Measurements from ENCODE around the gene ROR2. TPM values are rescaled to one million over a fixed set of nuclear protein-coding genes. Genes with fewer than 3 reads are reported as not detected.

The ROR2 gene
- total RNA-seq, 8 experiments from 2014 or later = 0.32 to 26.3 (median 7.4) TPM

DNA sequence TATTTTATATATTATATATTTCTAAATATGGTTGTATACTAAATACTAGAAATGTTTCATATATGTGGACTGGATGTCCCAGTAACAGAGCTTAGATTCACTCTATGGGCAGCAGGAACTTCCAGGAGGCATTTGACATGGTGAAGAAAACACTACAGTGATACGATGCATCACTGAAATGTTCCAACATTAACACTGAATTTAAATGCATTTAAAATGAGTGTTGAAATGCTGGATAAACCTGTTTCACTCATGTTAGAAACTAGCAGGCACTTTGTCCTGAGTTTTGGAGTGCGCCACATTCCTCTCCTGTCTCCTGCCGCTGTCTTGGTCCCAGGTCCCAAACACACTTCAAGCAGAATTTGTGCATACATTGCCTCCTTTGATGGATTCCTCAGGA lies 288.6 kb downstream of the ROR2 start:
- no peak overlapping the region for H3K27ac ChIP-seq
- 50 to 100% (median 87%) methylated on average over 1 to 3 of the region's 3 CpGs; no CpG with 5 or more reads in 1 of the 10 experiments for WGBS, 10 experiments
- no peak overlapping the region for H3K4me3 ChIP-seq
- no peaks in the 10 kb centered on the region for H3K4me1 ChIP-seq (replicated peaks in 1 of 2)
- ATAC-seq (replicated peaks in 6 of 8) = no peak
- in situ Hi-C loops (cut with MboI; ENCODE audit: low pct_unique_long_range_greater_than_20kb in 2 of 9, low sequenced_read_pairs in 9 of 9, unreplicated experiment in 9 of 9) = no loop called here

DNA sequence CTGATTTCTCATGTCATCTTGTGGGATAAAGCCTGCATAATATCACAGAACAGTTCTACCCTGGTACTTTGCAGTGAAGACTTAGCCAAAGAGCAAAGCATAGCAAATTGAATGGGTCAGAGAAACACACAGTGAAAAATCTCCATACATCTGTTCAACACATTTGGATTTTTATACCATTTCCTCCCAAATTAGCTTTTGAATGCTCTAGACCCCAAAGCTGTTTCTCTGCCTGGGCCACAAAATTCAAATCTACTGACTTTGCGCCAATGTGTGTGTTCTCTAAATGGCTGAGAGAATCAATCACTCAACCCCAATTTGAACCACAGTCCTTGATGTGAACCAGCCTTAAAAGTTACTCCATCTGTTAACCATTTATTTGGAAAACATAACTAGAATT lies 289.5 kb downstream of the ROR2 start:
- Histone ChIP-seq H3K4me1 (replicated peaks in 1 of 2) (no peaks in the 10 kb centered on the region), H3K27ac (no peak overlapping the region), H3K4me3 (no peak overlapping the region)
- 0 to 100% (median 100%) methylated on average over 1 of the region's 1 CpG; no CpG with 5 or more reads in 1 of the 10 experiments for WGBS, 10 experiments
- in situ Hi-C loops (cut with MboI; ENCODE audit: low pct_unique_long_range_greater_than_20kb in 2 of 9, low sequenced_read_pairs in 9 of 9, unreplicated experiment in 9 of 9) = no loop called here
- ATAC-seq (replicated peaks in 6 of 8) = peak in 1 of 8 experiments; percentile 22

DNA sequence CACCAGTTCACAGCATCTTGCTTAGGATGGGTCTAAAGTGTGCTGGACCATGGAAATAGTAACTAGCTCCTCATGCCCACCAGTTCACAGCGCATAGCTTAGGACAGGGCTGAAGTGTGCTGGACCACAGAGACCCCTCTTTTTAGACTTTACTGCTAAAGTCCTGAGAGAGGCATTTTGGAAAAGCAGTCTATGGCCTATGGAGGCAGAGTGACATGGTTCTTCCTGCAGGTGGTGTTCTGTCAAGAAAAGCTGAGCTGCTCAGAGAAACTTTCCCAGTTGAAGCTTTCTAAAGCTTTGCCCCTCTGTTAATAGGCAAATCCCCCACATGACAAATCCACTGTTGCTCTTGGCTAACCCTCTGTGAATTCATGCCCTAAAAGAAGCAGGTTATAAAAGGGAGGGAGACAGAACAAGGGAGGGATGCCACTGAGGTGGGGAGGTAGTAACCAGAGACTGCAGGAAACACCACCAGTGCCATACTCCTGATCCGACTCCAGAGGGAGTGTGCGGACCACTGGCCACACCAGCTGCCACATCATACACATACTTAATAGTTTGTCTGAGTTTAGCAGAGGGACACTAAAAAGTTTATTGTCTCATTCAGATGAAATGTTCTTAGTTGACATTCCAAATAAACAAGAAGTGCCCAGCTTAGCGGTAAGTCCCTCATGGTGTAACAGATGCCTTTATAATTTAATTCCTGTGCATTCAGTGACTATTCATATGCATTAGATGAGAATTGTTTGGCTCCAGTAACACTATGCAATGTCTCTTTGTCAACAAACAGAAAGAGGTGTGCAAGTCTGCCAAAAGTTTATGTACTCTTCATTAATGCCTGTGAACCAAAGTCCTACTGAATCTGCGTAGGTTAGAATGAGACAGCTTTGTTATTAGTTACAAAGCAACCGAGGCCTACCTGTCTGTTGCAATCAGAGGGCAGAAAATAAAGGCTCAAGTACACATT lies 290.2 kb downstream of the ROR2 start:
- Histone ChIP-seq H3K4me1 (replicated peaks in 1 of 2) (no peaks in the 10 kb centered on the region), H3K4me3 (no peak overlapping the region), H3K27ac (no peak overlapping the region)
- in situ Hi-C loops (cut with MboI; ENCODE audit: low pct_unique_long_range_greater_than_20kb in 2 of 9, low sequenced_read_pairs in 9 of 9, unreplicated experiment in 9 of 9) = no loop called here
- WGBS, 10 experiments = 20 to 92% (median 51%) methylated on average over 1 to 6 of the region's 6 CpGs; no CpG with 5 or more reads in 2 of the 10 experiments
- ATAC-seq (replicated peaks in 6 of 8) = peak; percentile 65 to 98 (median 74)

DNA sequence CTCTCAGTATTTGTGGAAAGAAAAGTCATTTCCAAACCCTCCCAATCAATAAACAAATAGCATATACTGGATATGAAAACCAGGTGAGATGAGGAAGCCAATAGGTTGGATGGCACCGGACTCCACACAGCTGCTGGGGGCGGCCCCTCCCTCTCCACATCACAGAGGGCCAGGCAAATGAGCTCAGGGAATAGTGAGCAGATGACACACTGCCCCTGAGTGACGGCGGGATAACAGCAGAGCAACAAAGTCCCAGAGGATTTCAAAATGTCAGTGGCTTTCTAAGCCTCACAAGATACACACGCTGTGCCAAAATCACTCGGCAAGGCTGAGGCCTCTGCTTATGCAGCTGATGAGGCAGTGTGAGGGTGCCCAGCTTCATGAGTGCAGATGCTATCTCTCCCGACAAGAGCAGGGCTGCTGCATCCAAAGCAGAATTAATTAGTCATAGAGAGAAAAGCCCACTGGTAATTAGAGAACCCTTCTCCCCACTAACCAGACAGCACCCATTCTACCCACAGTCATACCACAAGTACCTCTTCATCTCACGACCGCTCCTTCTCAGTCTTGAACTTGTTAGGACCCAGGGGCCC lies 291.4 kb downstream of the ROR2 start:
- WGBS, 10 experiments = 37 to 100% (median 74%) methylated on average over 1 to 9 of the region's 9 CpGs; no CpG with 5 or more reads in 1 of the 10 experiments
- in situ Hi-C loops (cut with MboI; ENCODE audit: low pct_unique_long_range_greater_than_20kb in 2 of 9, low sequenced_read_pairs in 9 of 9, unreplicated experiment in 9 of 9) = no loop called here
- peak in 5 of 8 experiments; percentile 36 to 89 (median 77) for ATAC-seq (replicated peaks in 6 of 8)
- H3K27ac ChIP-seq = no peak overlapping the region
- no peaks in the 10 kb centered on the region for H3K4me1 ChIP-seq (replicated peaks in 1 of 2)
- H3K4me3 ChIP-seq = no peak overlapping the region

DNA sequence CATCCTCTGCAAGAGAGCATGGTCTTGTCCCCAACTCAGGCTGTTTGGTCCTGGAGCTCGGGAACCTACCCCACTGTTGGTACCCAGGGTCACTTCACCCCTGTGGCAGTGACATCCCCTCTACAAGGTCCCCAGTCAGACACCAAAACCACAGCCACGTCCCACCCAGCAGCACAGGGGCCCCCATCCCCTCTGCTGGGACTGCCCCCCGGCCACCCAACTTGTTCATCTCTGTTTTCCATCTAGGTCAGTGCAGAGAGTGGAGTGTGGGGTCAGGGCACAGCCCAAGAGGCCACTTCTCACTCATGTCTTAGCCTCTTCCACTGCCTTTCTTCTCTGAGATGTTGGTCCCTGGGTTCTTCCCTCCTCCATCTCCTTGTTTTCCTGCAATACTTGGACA lies 292.5 kb downstream of the ROR2 start:
- Histone ChIP-seq H3K4me3 (no peak overlapping the region), H3K4me1 (replicated peaks in 1 of 2) (no peaks in the 10 kb centered on the region), H3K27ac (no peak overlapping the region)
- no peak for ATAC-seq (replicated peaks in 6 of 8)
- WGBS, 10 experiments = 0 to 60% (median 49%) methylated on average over 1 of the region's 3 CpGs; no CpG with 5 or more reads in 6 of the 10 experiments
- in situ Hi-C loops (cut with MboI; ENCODE audit: low pct_unique_long_range_greater_than_20kb in 2 of 9, low sequenced_read_pairs in 9 of 9, unreplicated experiment in 9 of 9) = no loop called here

DNA sequence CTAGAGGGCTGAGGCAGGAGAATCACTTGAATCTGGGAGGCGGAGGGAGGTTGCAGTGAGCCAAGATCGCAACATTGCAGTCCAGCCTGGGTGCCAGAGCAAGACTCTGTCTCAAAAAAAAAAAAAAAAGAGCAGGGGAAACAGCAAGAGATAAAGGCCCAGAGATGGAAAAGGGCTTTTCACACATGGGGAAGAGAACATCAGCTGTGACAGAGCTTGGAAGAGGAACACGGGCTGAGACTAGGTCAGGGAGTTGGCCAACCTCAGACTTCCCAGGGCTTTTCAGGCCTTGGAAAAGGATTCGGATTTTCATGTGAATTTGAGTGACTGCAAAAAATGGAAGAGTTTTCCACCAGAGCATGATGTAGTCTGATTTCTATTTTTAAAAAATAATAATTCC lies 294.4 kb downstream of the ROR2 start:
- H3K4me3 ChIP-seq = no peak overlapping the region
- no peak for ATAC-seq (replicated peaks in 6 of 8)
- WGBS, 10 experiments = 28 to 100% (median 83%) methylated on average over 1 to 3 of the region's 4 CpGs; no CpG with 5 or more reads in 3 of the 10 experiments
- no peak overlapping the region for H3K27ac ChIP-seq
- no peaks in the 10 kb centered on the region for H3K4me1 ChIP-seq (replicated peaks in 1 of 2)
- in situ Hi-C loops (cut with MboI; ENCODE audit: low pct_unique_long_range_greater_than_20kb in 2 of 9, low sequenced_read_pairs in 9 of 9, unreplicated experiment in 9 of 9) = no loop called here

DNA sequence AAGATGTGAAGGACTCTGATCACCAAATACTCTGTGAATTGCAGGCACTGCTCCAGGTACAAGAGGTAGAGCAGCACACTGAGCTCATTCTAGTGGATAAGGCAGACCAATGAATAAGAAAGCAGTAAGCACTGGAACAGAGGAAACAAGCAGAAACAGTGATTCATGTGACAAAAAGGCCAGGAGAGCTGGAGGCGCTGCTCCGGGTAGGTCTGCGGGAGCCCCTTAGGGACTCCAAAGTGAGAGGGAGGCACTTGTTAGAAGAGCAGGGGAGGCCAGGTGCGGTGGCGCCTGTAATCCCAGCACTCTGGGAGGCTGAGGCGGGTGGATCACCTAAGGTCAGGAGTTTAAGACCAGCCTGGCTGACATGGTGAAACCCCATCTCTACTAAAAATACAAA lies 294.8 kb downstream of the ROR2 start:
- Histone ChIP-seq H3K4me3 (no peak overlapping the region), H3K27ac (no peak overlapping the region), H3K4me1 (replicated peaks in 1 of 2) (no peaks in the 10 kb centered on the region)
- 69 to 100% (median 88%) methylated on average over 1 to 5 of the region's 6 CpGs; no CpG with 5 or more reads in 4 of the 10 experiments for WGBS, 10 experiments
- ATAC-seq (replicated peaks in 6 of 8) = no peak
- in situ Hi-C loops (cut with MboI; ENCODE audit: low pct_unique_long_range_greater_than_20kb in 2 of 9, low sequenced_read_pairs in 9 of 9, unreplicated experiment in 9 of 9) = no loop called here

DNA sequence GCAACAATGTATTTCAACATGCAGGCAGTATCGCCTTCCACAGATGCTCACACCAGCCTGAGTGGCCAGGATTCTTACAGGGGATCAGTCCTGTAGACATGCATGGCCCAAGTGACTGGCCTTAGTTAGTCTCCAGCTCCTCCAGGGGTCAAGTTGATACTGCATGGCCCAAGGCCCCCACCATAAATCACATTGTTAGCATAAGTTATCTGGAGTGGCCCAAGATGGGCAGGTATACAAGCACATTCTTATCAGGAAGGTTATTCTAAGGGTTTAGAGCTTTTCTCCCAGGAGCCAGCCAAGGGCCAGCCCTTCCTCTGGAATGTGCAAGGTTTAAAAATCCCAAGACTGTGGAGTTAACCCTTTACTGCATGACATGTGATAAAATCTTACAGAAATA lies 295.5 kb downstream of the ROR2 start:
- in situ Hi-C loops (cut with MboI; ENCODE audit: low pct_unique_long_range_greater_than_20kb in 2 of 9, low sequenced_read_pairs in 9 of 9, unreplicated experiment in 9 of 9) = no loop called here
- 100% methylated on average over 1 of the region's 1 CpG; no CpG with 5 or more reads in 8 of the 10 experiments for WGBS, 10 experiments
- Histone ChIP-seq H3K4me1 (replicated peaks in 1 of 2) (no peaks in the 10 kb centered on the region), H3K27ac (no peak overlapping the region), H3K4me3 (no peak overlapping the region)
- no peak for ATAC-seq (replicated peaks in 6 of 8)

DNA sequence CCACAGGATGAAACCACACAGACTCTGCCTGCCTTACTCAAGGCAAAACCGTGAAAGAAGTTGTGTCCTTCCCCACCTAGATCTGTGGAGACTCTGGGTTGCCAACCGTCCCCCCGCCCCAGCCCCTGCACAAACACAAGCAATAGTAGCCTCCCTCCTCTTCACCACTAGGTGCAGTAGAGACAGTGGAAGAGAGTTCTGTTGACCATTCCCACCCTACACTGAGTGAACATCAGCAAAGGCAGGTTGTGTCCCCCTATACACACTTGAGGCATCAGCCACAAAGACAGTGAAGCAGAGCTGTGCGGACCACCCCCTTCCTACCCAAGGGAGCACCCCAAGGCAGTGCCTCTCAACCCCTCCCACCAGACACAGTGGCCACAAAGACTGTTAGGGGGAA lies 302.7 kb downstream of the ROR2 start:
- no peak overlapping the region for H3K27ac ChIP-seq
- no peak for ATAC-seq (replicated peaks in 6 of 8)
- in situ Hi-C loops (cut with MboI; ENCODE audit: low pct_unique_long_range_greater_than_20kb in 2 of 9, low sequenced_read_pairs in 9 of 9, unreplicated experiment in 9 of 9) = no loop called here
- H3K4me1 ChIP-seq (replicated peaks in 1 of 2) = no peaks in the 10 kb centered on the region
- WGBS, 10 experiments = 20 to 80% (median 20%) methylated on average over 1 of the region's 4 CpGs; no CpG with 5 or more reads in 7 of the 10 experiments
- no peak overlapping the region for H3K4me3 ChIP-seq

DNA sequence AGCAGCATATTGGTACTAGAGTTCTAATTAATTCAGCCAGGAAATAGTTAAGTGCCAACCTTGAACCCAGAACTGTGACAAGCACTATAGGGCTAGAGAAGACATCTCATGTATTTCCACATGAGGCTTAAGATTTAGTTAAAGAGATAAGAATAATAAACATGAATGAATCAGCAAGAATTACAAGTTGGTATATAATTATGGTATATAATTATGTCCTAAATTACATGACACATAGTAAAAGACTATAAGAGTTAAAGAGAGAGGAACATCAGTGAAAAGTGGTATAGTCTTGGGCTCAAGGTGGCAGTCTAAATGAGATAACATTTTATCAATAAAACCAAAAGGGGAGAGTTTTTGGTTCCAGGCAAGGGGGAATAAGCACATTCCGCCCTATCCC lies 303.3 kb downstream of the ROR2 start:
- in situ Hi-C loops (cut with MboI; ENCODE audit: low pct_unique_long_range_greater_than_20kb in 2 of 9, low sequenced_read_pairs in 9 of 9, unreplicated experiment in 9 of 9) = no loop called here
- Histone ChIP-seq H3K4me1 (replicated peaks in 1 of 2) (no peaks in the 10 kb centered on the region), H3K27ac (no peak overlapping the region), H3K4me3 (no peak overlapping the region)
- no peak for ATAC-seq (replicated peaks in 6 of 8)
- WGBS, 10 experiments = 0 to 100% (median 86%) methylated on average over 1 of the region's 1 CpG; no CpG with 5 or more reads in 1 of the 10 experiments

DNA sequence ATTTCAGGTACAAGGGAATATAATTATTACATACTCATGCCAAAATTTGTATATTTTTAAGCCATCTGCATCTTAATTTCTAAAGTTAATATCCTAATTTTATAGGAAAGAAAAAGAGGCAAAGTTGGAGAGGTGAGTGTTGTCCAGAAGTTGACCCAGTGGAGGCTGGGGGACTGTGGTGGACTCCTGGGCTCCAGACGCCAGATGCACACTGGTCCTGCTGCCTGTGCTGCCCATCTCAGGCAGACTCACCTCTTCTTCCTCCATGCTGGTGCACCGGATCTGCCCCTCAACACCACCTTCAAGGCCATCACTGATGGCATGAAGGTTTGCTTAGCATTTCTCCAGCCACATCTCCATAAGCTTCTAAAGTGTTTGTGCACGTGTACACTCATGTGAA lies 305.6 kb downstream of the ROR2 start:
- WGBS, 10 experiments = 57 to 83% (median 74%) methylated on average over 1 to 3 of the region's 3 CpGs; no CpG with 5 or more reads in 6 of the 10 experiments
- in situ Hi-C loops (cut with MboI; ENCODE audit: low pct_unique_long_range_greater_than_20kb in 2 of 9, low sequenced_read_pairs in 9 of 9, unreplicated experiment in 9 of 9) = no loop called here
- Histone ChIP-seq H3K4me3 (no peak overlapping the region), H3K4me1 (replicated peaks in 1 of 2) (no peaks in the 10 kb centered on the region), H3K27ac (no peak overlapping the region)
- ATAC-seq (replicated peaks in 6 of 8) = no peak

DNA sequence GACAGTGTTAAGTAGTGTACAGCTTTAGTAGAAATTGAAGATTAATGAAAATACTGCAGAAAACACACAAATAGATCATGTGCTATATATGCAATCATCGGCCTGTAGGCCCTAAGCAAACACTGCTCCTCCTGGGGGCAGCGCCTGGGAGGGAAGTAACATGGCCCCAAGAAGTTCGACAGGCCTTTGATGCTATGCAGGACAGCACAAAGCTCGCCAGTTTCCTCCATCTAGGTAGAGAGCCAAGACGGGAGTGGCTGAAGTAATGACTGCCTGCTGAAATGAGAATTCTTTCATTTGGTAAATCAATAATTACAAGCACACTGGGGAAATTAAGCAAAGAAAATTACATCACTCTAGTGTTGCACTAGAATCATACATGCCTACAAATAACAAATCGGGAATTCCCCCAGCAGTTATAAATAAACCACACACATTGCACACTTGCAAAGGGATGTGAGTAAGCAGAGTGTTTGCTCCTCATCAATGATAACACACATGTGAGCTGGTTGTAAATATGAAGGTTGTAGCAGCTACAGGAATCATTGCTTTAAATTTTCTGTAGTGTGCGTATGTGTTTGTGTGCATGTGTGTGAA lies 306.4 kb downstream of the ROR2 start:
- WGBS, 10 experiments = 11 to 83% (median 74%) methylated on average over 1 to 6 of the region's 7 CpGs; no CpG with 5 or more reads in 2 of the 10 experiments
- Histone ChIP-seq H3K27ac (no peak overlapping the region), H3K4me1 (replicated peaks in 1 of 2) (no peaks in the 10 kb centered on the region), H3K4me3 (no peak overlapping the region)
- peak in 2 of 8 experiments; percentile 34 to 43 for ATAC-seq (replicated peaks in 6 of 8)
- in situ Hi-C loops (cut with MboI; ENCODE audit: low pct_unique_long_range_greater_than_20kb in 2 of 9, low sequenced_read_pairs in 9 of 9, unreplicated experiment in 9 of 9) = no loop called here

DNA sequence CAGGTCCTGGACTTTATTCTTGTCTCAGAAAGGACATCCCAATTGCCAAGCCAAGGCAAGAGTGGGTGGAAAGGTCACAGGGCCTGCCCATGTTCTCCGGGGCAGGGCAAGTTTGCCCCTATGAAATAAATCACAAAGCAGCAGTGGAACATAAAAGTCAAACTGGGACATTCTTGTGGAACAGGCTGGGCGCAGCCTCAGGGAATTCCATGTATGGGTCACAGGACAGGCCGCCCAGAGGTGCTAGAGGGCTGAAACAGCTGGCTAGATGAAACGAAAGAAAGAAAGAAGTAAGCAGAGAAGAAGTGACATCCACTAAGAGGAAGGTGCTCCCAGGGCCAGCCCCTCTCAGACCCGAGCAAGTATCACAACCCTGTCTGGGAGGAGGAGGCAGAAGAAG lies 307.3 kb downstream of the ROR2 start:
- in situ Hi-C loops (cut with MboI; ENCODE audit: low pct_unique_long_range_greater_than_20kb in 2 of 9, low sequenced_read_pairs in 9 of 9, unreplicated experiment in 9 of 9) = no loop called here
- Histone ChIP-seq H3K27ac (no peak overlapping the region), H3K4me3 (no peak overlapping the region), H3K4me1 (replicated peaks in 1 of 2) (no peaks in the 10 kb centered on the region)
- no peak for ATAC-seq (replicated peaks in 6 of 8)
- WGBS, 10 experiments = 25 to 100% (median 90%) methylated on average over 1 to 5 of the region's 5 CpGs; no CpG with 5 or more reads in 3 of the 10 experiments
